ENCODE measurements around the gene PLA1A. TPM values are rescaled to one million over a fixed set of nuclear protein-coding genes. Genes with fewer than 3 reads are reported as not detected.

Gene PLA1A
- total and polyA plus RNA-seq, 2 of the 4 experiments (the other 2 are of a cell fraction) = not detected

GRCh38 chr3:119575507-119575906, 22.2 kb upstream of the PLA1A start:
- no peak for DNase-seq
- Histone ChIP-seq H3K56ac (ENCODE audit: extremely low read depth, insufficient read depth, low read length) (no peak overlapping the region), H2BK15ac (ENCODE audit: low read depth, low read length) (no peak overlapping the region), H2AK5ac (ENCODE audit: low read depth, low read length) (no peak overlapping the region), H2BK120ac (ENCODE audit: low read depth, low read length) (no peak overlapping the region), H4K91ac (ENCODE audit: insufficient read depth, low read depth, low read length) (no peak overlapping the region), H2BK20ac (ENCODE audit: low read depth, low read length) (no peak overlapping the region), H3K4ac (ENCODE audit: low read depth, low read length) (no peak overlapping the region), H4K20me1 (ENCODE audit: insufficient read depth, low read length) (no peaks in the 10 kb centered on the region), H3K23ac (ENCODE audit: low read depth, low read length) (no peak overlapping the region), H2AFZ (replicated peaks; ENCODE audit: low read length, poor library complexity) (no peak overlapping the region), H3K27ac (ENCODE audit: insufficient read depth, low read length) (no peak overlapping the region), H3K9ac (ENCODE audit: low read depth, low read length) (no peak overlapping the region), H4K8ac (ENCODE audit: low read depth in 2 of 2, low read length in 2 of 2) (no peak overlapping the region), H3K9me1 (ENCODE audit: insufficient read depth, low read length) (no peaks in the 10 kb centered on the region; the same call in 1 of the 2 replicates), H3K18ac (ENCODE audit: low read depth, low read length) (no peak overlapping the region), H3K36me3 (ENCODE audit: control insufficient read depth, insufficient read depth, low read length) (no peaks in the 10 kb centered on the region), H3K9me3 (ENCODE audit: control insufficient read depth, insufficient read depth, low read length) (no peaks in the 10 kb centered on the region), H3K79me1 (ENCODE audit: low read depth in 1 of 2, low read length in 2 of 2) (no peaks in the 10 kb centered on the region), H3K4me2 (ENCODE audit: low read depth, low read length) (no peak overlapping the region), H2BK5ac (ENCODE audit: low read depth, low read length, poor library complexity, severe bottlenecking) (no peak overlapping the region), H3K4me1 (ENCODE audit: control insufficient read depth, insufficient read depth, low read length) (no peaks in the 10 kb centered on the region), H3K4me3 (ENCODE audit: insufficient read depth, low read depth, low read length) (no peak overlapping the region), H3K27me3 (ENCODE audit: control insufficient read depth, insufficient read depth, low read length) (peaks cover 4% of the 10 kb centered on the region), H2AK9ac (replicated peaks; ENCODE audit: low read depth, low read length, poor library complexity) (no peak overlapping the region), H4K5ac (ENCODE audit: low read depth, low read length) (no peak overlapping the region), H3K14ac (replicated peaks; ENCODE audit: low read depth, low read length) (no peak overlapping the region)
- in situ Hi-C loops (cut with MboI; ENCODE audit: low sequenced_read_pairs) (loop anchor here (25.0 kb wide), 1 partner anchor 688 kb away; no protein-coding TSS in a partner anchor), dilution Hi-C loops (cut with HindIII; ENCODE audit: low sequenced_read_pairs, unreplicated experiment) (no loop called here), intact Hi-C loops (cut with micrococcal nuclease) (no loop called here)
- TF ChIP-seq SMC3 (IDR thresholded peaks at IDR 0.05; ENCODE audit: low read depth, low read length) (no peak), RCOR1 (IDR thresholded peaks at IDR 0.05; ENCODE audit: insufficient replicate concordance, low read length) (no peak), MAFK (IDR thresholded peaks at IDR 0.05; ENCODE audit: low read depth, low read length) (no peak), FOS (IDR thresholded peaks at IDR 0.05; ENCODE audit: low read depth, low read length) (no peak), CHD1 (IDR thresholded peaks at IDR 0.05; ENCODE audit: low read depth, low read length) (no peak)
- TF ChIP-seq, protein P1, sequence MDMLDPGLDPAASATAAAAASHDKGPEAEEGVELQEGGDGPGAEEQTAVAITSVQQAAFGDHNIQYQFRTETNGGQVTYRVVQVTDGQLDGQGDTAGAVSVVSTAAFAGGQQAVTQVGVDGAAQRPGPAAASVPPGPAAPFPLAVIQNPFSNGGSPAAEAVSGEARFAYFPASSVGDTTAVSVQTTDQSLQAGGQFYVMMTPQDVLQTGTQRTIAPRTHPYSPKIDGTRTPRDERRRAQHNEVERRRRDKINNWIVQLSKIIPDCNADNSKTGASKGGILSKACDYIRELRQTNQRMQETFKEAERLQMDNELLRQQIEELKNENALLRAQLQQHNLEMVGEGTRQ (IDR thresholded peaks at IDR 0.05; ENCODE audit: low read depth, low read length) = no peak
- POLR2A ChIA-PET (ENCODE audit: unreplicated experiment) = no interaction called here
- CTCF ChIA-PET = no interaction called here
- BruUV-seq (replicated peaks) = no TSS peak
- no peak for ATAC-seq (ENCODE audit: low read depth)

Measured in IMR-90 (cell line).